NCI-H446 treated with DMSO at 0.1 percent for 48 hours (cell line): Measurements from ENCODE around the gene GLDC.
"Not testable (repeated sequence)": the region's sequence is repeated elsewhere in the genome, so short reads cannot be mapped to it uniquely, and the experiment has no call there.

Experiments
- DNase-seq: peaks from one replicate; lab custom pipeline; 2025; lab: John Stamatoyannopoulos, UW

Gene GLDC

DNA sequence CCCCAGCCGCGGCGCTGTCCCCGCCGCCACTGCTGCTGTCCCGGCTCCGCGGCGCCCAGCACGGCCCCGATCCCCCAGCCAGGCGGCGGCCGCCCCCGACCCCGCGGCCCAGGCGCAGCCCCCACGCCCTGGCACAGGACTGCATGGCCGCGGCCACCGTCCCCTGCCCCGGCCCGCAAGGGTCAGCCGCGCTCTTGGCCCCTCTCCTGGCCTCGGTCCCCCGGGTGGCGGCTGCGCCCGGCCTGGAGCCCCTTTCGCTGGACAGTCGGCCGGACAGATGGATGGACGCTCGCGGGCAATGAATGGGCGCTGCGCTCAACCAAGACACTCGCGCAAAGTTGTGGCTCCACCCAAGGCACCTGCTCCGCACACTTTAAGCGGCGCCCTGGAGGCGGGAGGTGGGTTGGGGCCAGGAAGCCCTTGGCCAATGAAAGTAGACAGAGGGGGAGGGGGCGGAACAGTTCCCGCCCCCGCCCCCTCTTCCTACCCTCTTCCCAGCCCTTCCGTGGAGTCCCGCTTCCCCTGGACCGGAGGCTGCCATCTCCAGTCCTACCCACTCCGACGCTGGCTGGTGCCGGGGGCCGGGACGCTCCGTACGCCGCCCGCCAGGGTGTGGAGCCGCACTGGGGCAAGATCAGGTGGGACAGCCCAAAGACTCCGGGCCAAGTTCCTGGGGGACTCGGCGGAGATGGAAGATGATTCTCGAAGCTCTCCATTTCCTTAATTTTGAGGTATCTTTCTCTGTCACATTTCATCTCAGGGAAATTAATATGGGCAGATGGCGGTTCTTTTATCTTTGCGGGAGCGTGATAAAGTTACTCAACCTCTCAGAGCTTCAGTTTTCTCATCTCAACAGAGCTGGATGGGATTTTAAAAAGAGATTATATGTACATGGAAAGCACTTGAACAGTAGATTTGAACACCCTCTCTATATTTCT is at the start of gene GLDC:
Gene GLDC, minus strand, starts transcription at position 375 of the 938 bp plus-strand sequence. Its CDS starts 230 bp downstream, at position 145.
- peak; percentile 93 for DNase-seq

DNA sequence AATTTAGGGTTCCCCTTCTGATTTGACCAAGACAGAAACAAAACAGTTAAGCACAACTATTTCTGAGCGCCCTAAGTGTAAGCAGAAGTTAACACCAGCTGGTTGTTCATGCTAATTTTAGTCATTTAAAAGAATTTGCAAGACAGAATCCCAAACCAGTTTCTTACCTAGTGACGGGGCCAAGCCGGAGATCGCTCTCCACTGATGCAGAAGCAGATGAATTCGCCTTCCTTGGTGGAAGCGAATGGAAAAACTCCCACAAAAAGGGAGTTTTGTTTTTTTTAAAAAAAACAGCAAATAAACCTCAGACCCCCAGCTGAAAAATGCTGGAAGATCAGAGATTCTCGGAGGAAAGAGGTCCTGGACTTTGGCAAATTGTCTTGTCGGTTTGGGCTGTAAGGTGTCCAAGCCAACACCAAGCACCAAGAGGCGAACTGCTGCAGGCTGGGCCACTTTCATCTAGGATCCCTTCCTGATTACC is 47.4 kb upstream of the GLDC start:
- no peak for DNase-seq

DNA sequence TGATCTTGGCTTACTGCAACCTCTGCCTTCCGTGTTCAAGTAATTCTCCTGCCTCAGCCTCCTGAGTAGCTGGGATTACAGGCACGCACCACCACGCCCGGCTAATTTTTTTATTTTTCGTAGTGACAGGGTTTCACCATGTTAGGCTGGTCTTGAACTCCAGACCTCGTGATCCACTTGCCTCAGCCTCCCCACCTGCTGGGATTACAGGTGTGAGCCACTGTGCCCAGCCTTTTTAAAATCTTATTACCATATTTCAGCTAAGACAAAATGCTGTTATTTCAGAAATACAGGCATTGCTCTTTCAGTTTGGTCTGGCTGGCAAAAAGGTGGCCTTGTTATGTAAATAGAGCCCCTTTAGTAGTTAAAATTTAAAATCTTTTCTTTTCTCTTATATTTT is 46.9 kb upstream of the GLDC start:
- no peak for DNase-seq

DNA sequence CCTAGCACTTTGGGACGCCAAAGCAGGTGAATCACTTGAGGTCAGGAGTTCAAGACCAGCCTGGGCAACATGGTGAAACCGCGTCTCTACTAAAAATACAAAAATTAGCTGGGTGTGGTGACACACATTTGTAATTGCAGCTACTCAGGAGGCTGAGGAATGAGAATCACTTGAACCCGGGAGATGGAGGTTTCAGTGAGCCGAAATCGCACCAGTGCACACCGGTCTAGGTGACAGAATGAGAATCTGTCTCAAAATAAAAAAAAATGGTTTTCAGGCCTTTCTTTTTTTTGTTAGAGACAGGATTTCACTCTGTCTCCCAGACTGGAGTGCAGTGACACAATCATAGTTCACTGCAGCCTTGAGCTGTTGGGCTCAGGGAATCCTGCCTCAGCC is 45.1 kb upstream of the GLDC start:
- DNase-seq: not testable (repeated sequence)

DNA sequence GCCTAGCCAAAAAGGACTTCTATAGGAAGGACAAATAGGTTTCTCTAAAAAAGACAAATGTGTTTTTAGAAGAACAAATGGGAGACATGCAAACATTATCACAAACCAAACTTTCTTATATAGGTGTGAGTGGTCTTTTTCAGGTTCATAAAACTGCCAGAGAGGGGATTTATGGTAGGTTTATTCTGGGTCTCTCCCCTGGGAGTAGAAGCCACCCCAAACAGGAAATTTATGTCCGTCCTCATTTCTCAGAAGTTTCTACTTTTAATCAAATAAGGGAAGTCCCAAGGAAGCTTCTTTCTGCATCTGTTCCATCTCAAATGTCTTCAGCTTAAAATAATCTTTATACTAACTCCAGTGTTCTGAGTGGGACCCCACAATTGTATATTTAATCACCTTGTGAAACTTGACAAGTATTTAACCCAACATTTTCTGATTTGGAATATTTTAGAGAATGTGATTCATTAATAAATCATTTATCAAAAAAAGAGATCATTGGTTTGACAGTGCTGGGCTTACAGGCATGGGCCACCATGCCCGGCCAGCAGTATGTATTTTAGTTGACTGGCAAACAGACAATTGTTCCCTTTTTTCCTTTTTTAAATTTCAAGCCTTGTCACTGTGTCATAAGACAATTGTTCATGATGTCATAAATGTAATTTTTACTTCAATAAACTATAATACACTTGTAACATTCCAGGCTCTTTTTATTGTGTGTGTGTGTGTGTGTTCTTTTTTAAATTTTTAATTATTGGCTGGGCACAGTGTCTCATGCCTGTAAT is 44.6 kb upstream of the GLDC start:
- DNase-seq: no peak

DNA sequence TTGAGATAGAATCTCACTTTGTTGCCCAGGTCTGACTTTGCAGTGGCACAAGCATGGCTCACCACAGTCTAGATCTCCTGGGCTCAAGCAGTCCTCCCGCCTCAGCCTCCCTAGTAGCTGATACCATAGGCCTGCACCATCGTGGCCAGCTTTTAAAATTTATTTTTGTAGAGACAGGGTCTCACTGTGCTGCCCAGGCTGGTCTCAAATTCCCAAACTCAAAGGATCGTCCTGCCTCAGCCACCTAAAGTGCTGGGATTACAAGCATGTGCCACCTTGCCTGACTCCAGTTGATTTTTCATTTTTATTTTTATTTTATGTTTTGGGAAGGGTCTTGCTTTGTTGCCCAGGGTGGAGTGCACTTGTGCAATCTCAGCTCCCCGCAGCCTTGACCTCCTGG is 41.7 kb upstream of the GLDC start:
- DNase-seq: no peak

DNA sequence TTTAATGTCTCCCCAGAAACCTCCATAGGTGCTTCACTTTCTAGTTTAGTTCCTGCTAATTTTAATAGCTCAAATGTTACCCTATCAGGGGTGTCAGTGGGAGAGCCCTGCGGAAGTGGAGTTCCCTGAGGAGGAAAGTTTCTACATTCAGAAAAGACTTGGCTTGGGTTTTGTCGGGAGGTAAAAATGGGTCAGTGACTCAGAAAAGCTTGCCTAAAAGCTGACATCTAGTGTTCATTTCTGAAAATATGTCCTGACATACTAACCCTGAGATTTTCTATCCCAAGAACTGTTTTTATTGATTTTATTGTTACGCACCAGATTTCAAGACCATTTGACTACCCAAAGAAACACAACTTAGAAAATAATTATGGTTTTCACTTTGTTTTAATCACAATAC is 40.9 kb upstream of the GLDC start:
- peak; percentile 23 for DNase-seq

DNA sequence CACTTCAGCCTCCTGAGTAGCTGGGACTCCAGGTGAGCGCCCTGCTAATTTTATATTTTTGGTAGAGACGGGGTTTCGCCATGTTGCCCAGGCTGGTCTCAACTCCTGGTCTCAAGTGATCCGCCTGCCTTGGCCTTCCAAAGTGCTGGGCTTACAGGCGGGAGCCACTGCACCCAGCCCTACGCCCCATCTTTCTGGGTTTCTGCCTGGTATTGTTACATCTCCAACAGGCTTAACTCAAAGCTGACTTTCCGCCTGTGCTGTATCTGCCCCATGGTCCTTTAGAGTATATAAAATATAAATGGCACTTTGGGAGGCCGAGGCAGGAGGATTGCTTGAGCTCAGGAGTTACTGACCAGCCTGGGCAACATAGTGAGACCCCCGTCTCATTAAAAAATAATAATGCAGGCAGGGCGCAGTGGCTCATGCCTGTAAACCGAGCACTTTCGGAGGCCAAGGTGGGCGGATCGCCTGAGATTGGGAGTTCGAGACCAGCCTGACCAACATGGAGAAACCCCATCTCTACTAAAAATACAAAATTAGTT is 36.5 kb upstream of the GLDC start:
- no peak for DNase-seq

DNA sequence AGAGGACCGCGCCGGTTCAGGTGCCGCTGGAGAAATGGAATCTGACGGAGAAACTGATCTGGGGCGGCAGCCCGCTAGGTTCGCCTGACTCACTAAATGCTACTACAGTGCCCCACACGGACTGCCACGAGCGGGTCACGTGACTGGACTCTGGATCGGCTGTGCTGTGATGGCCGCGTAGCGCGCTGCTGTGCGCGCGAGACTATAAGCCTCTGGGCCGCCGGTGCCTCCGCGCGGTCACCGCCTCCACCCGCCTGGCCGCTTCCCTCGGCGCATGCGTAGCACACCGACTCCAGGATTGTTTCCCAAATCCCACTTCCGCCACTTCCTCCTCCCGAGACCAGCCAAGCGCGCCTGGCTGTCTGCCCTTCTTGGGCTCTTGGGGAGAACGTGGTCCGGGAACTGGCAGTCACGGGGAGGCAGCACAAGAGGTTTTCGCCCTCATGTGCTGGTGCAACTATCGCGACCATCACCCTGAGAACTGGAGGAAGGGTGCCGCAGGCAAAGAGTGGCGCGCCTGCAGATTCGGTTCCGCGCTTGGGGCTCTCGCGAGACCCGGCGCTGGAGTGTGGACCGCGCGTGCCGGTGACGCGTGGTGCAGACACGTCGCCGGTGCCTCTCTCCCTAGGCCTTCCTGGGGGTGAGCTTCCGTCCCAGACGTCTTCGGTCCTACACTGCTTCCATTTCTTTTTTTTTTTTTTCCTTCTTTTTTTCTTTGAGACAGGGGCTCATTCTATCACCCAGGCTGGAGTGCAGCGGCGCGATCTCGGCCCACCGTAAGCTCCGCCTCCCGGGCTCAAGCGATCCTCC is 35.8 kb upstream of the GLDC start:
- DNase-seq: peak; percentile 99

DNA sequence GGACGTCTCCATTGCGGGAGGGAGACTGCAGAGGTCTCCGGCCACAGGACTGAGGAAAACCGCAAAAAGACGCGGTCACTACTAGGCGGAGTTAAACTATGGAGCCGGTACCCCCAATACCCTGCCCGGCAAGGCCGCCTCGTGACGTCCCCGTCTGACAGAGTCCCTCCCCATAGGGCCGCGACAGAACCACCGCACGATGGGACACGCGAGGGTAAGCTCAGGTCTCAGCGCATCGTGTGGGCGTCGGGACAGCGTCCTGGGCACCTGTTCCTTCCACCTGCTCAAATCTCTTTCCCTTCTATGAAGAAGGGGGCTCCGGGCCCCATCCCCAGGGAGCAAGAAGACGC is 35.2 kb upstream of the GLDC start:
- no peak for DNase-seq

DNA sequence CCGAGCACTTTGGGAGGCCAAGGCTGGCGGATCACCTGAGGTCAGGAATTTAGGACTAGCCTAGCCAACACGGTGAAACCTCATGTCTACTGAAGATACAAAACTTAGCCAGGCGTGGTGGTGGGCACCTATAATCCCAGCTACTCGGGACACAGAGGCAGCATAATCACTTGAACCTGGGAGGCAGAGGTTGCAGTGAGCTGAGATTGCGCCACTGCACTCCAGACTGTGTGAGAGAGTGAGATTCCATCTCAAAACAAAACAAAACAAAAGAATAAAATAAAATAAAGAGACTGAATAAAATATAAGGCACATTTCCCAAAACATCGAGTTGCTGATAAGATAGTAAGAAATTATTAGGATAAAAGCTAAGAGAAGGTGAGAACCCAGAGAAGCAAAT is 32.3 kb upstream of the GLDC start:
- no peak for DNase-seq

DNA sequence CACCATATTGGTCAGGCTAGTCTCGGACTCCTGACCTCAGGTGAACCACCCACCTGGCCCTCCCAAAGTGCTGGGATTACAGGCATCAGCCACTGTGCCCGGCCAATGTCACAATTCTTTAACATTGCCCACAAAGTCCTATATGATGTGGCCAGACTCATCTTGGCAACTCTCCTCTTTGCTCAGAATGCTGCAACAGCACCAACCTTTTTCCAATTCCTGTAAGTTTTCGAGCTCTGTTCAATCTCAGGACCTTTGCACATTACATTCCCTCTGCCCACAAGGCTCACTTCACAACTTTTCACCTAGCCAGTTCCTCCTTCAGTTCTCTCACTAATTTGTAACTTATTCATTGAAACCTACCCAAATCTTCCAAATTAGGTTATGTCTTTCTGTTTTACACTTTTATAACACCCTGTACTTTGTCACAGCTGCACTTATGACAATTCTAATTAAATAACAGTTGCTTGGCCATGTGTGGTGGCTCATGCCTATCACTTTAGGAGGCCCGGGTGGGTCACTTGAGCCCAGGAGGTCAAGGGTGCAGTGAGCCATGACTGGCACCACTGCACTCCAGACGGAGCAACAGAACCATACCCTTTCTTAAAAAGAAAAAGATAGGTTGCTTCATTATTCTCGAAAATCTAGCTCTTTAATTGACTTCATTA is 30.9 kb upstream of the GLDC start:
- no peak for DNase-seq

DNA sequence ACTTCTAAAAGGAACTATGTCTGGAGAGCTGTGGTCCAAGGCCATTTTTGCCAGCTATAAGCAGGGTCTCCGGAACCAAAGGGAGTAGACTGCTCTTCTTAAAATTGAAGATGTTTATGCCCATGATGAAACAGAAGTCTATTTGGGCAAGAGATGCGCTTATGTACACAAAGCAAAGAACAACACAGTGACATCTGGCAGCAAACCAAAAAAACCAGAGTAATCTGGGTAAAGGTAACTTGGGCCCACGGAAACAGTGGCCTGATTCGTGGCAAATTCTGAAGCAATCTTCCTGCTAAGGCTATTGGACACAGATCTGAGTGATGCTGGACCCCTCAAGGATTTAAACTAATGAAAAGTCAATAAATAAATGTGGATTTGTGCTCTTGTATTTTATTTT is 29.7 kb upstream of the GLDC start:
- no peak for DNase-seq

DNA sequence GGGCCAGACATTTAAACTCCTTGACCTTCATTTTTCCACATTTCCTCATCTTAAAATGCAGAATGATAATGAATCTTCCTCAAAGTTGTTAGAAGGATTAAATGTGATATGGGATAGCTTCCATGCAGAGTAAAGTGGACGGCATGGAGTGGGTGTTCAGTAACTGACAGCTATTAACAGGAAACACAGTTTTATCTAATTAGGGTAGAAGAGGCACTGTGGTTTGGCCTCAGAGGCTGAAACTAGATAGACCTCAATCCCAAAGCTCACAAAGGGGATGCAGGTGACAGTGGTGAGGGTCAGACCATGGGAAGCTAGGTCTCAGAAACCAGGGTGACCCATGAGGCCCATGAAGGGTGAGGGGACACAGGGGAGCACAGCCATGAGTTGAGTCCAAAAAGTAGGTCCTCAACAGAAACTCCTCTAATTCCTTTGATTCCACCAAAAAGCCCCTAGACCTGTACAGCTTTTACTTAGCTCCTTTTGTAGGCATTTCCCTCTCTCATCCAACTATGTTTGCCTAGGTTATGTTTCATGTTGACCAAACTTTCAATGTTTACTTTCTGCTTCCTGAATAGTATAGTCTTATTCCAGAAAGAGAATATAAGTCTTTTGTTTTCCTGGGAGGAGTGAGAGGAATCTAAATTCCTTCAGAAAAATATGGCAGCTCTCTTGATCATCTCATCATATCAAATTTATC is 27.9 kb upstream of the GLDC start:
- no peak for DNase-seq

DNA sequence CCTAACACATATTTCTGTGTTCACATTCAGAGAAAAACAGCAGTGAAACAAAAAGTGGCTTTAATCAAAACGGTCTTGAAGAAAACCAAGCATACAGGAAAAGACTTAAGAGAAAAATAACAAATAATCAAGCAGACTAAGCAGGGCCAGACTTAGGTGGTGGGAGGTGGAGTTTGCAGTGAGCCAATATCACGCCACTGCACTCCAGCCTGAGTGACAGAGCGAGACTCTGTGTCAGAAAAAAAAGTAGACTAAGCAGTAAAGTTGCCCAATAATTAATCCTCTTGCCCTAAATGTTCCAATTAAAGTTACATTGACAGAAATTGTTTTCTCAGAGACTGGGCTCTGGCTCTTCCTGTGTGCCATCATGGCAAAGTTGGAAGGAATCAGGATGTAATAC is 26.6 kb upstream of the GLDC start:
- no peak for DNase-seq

DNA sequence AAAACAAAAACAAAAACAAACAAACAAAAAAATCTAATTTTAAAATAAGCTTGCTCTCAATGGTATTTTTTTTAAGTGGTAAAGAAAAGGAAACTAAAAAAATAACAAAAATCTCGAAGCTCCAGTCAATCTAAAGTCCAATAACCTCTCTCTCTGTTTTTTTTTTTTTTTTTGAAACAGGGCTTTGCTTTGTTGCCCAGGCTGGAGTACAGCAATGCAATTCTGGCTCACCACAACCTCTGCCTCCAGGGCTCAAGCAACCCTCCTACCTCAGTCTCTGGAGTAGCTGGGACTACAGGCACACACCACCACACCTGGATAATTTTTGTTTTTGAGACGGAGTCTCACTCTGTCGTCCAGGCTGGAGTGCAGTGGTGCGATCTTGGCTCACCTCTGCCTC is 25.9 kb upstream of the GLDC start:
- no peak for DNase-seq

DNA sequence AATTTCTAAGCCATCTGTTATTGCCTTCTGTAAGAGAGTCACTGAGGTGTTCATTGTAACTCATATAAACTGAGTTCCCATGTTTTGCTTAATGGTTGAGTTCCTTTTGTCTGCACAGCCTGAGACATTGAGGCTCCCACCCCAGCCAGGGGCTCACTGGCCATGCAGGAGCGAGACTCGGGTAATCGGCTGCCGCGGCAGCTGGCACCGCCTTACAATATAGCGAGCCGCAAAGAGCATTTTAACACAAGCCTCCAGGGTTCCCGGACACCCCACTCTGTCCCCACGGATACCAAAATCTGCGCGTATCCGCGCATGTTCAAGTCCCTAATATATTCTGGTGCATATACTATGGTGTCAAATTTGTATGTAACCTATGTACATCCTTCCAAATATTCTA is 24.4 kb upstream of the GLDC start:
- DNase-seq: no peak

DNA sequence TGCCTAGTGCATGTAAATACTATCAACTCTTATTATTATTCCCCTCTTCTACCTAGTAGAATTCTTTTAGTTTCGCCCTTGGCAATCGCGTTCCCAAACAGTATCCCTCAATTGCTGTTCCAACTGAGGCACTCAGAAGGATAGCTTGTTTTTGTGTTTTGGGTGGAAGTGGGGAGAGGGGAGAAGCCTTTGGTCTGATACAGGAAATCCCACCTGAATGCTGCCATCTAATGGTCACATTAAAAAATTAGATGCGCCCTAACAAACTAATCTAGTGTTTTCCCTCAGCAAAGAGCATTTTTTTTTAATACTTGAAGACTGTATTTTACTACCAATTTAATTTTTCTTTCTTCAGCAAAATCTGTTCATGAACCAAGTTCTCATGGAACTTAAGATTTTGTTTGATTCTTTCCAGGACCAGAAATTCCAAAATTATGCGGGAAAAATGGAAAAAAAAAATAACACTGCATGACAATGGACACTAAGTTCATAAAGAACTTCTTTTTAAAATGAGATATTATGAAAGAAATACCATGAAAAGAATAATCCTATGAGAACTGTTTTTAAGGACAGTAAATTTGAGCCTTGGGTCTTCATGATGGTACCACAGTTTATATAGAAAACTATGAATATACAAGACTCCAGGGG is 22.2 kb upstream of the GLDC start:
- DNase-seq: peak; percentile 44

DNA sequence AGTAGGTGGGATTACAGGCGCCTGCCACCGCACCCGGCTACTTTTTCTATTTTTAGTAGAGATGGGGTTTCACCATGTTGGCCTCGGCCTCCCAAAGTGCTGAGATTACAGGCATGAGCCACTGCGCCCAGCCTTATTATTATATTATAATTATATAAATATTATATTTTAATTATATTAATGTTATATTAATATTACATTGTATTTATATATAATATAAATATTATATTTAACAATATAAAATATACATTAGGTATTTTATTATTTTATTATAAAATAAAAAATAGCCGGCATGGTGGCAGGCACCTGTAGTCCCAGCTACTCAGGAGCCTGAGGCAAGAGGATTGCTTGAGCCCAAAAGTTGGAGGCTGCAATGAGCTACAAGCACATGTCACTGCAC is 21.6 kb upstream of the GLDC start:
- no peak for DNase-seq

DNA sequence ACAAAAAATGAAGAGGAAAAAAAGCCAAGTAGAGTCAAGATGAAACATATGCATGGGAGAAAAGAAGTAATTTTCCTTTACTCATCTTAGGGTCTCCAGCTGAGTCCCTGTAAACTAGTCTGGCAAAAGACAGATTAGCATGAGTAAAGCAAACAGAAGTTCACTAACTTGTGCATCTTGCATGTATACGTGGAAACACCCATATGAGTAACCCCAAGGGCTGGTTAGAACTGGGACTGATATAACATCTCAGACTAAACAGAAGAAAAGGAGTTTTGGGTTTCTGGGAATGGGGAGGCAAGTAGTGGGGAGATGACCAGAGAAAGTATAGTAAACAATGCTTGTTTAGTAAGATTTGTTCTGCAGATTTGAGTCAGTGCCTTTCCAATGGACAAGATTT is 20.1 kb upstream of the GLDC start:
- DNase-seq: no peak
